Thymus (tissue), 11 donors: Measurements from ENCODE around the gene TPO. TPM values are rescaled to one million over a fixed set of nuclear protein-coding genes. Genes with fewer than 3 reads are reported as not detected.
"Not testable (repeated sequence)": the region's sequence is repeated elsewhere in the genome, so short reads cannot be mapped to it uniquely, and the experiment has no call there.

Experiments used
- DNase-seq, 9 donors: peaks; one replicate each; pipeline ENCODE4 v3.0.0-alpha.2; 2013; ENCODE audit warnings: low spot score in 9 of 9, low read depth in 6 of 9, missing footprints in 1 of 9
- H3K27ac ChIP-seq, 2 donors: one replicate each; pipeline ENCODE4 v1.5.1; 2013; ENCODE audit warnings: control low read depth in 1 of 2, low read depth in 1 of 2, low read length in 1 of 2, mild to moderate bottlenecking in 1 of 2, moderate library complexity in 1 of 2
- H3K27me3 ChIP-seq, 2 donors: one replicate each; pipeline ENCODE4 v1.5.1; 2013; ENCODE audit warnings: low read length in 1 of 2; ENCODE audit not compliant: control insufficient read depth in 2 of 2, insufficient read depth in 1 of 2
- H3K36me3 ChIP-seq, 2 donors: one replicate each; pipeline ENCODE4 v1.5.1; 2013; ENCODE audit warnings: low read length in 1 of 2, mild to moderate bottlenecking in 1 of 2, moderate library complexity in 1 of 2; ENCODE audit not compliant: control insufficient read depth in 2 of 2, insufficient read depth in 2 of 2
- H3K4me1 ChIP-seq, 2 donors: one replicate each; pipeline ENCODE4 v1.5.1; 2013; ENCODE audit warnings: low read length in 2 of 2; ENCODE audit not compliant: control insufficient read depth in 2 of 2, insufficient read depth in 2 of 2
- H3K4me3 ChIP-seq, 2 donors: one replicate each; pipeline ENCODE4 v1.5.1; 2013; ENCODE audit warnings: low read length in 2 of 2, control low read depth in 1 of 2, mild to moderate bottlenecking in 1 of 2
- H3K9me3 ChIP-seq, 2 donors: one replicate each; pipeline ENCODE4 v1.5.1; 2013; ENCODE audit warnings: low read length in 1 of 2, mild to moderate bottlenecking in 1 of 2; ENCODE audit not compliant: control insufficient read depth in 2 of 2, insufficient read depth in 1 of 2
- WGBS: extraction: QIAGEN DNeasy Blood & Tissue Kit; methylation state at CpG from one replicate; pipeline ENCODE4 v1.1.7; 2013; 5-methylcytosine and 5-hydroxymethylcytosine counted together
- polyA plus RNA-seq: library from polyadenylated mRNA; stranded (reverse); fragments of 200-250 nt; gene quantifications from one replicate; pipeline ENCODE4 v1.2.3, GENCODE V29; 2013
- total RNA-seq: library from RNA; stranded (reverse); fragments of 120-200 nt; gene quantifications from one replicate; pipeline ENCODE4 v1.2.4, GENCODE V29; 2013
- donor health status: healthy.

The TPO gene
- total and polyA plus RNA-seq, 2 donors = 0.05 to 2.0 TPM

DNA sequence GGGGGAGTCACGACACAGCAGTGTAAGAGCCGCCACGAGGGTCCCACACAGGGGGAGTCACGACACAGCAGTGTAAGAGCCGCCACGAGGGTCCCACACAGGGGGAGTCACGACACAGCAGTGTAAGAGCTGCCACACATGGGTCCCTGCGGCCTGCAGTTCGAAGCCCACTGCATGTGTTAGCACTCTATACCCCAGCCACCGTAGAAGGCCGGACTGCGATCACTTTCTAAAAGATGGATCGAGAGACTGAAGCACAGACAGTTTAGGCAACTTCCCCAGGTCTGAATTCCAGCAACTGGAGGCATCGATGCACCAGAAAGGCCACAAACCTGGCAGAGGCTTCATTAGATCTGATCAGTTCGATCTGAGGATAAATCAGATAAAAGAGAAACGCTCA lies 77.1 kb downstream of the TPO start:
- not testable (repeated sequence) for DNase-seq, H3K36me3 ChIP-seq, H3K4me3 ChIP-seq, H3K9me3 ChIP-seq, H3K27me3 ChIP-seq, H3K27ac ChIP-seq
- 92% methylated on average over 16 of the region's 16 CpGs for WGBS
- H3K4me1 ChIP-seq = peaks cover 0 to 25% of the 10 kb centered on the region in 2 donors

DNA sequence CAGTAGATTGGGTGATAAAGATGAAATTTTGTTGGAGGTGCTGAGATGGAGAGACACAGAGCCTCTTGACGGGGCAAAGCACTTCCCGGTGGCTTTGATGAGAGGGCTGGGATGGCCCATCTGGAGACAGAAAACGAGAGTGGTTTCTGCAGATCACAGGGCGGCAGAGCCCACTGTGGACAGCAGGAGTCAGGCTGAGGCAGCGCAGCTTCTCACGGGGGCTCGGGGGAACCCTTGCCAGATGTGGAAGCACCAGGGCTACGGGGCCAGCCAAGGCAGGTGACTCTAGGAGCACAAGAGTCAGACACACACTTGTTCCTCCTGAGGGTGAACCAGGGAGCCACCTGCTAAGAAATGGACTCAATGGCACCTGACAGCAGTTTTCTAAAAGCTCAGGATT lies 78.5 kb downstream of the TPO start:
- DNase-seq = peak in 2 of 9 donors; percentile 10 to 33
- Histone ChIP-seq H3K27ac (no peak overlapping the region), H3K4me1 (peaks cover 0 to 35% of the 10 kb centered on the region in 2 donors), H3K27me3 (no peaks in the 10 kb centered on the region), H3K4me3 (no peak overlapping the region), H3K36me3 (no peaks in the 10 kb centered on the region), H3K9me3 (peaks cover 0 to 4% of the 10 kb centered on the region in 2 donors)
- WGBS = 87% methylated on average over 8 of the region's 8 CpGs

GRCh38 chr2:1492231-1492630 lies 79.0 kb downstream of the TPO start:
- DNase-seq, H3K27ac ChIP-seq, H3K9me3 ChIP-seq, H3K4me3 ChIP-seq, H3K36me3 ChIP-seq, H3K27me3 ChIP-seq: not testable (repeated sequence)
- H3K4me1 ChIP-seq = peaks cover 0 to 37% of the 10 kb centered on the region in 2 donors
- 96% methylated on average over 9 of the region's 9 CpGs for WGBS

- DNase-seq = no peak
- no peaks in the 10 kb centered on the region for H3K36me3 ChIP-seq
- 92% methylated on average over 15 of the region's 15 CpGs for WGBS
- peaks cover 0 to 4% of the 10 kb centered on the region in 2 donors for H3K9me3 ChIP-seq
- H3K27me3 ChIP-seq = no peaks in the 10 kb centered on the region
- no peak overlapping the region for H3K27ac ChIP-seq
- H3K4me3 ChIP-seq = no peak overlapping the region
- peaks cover 0 to 40% of the 10 kb centered on the region in 2 donors for H3K4me1 ChIP-seq
These were observed 79.6 kb downstream of the TPO start for GRCh38 chr2:1492711-1493430.

DNA sequence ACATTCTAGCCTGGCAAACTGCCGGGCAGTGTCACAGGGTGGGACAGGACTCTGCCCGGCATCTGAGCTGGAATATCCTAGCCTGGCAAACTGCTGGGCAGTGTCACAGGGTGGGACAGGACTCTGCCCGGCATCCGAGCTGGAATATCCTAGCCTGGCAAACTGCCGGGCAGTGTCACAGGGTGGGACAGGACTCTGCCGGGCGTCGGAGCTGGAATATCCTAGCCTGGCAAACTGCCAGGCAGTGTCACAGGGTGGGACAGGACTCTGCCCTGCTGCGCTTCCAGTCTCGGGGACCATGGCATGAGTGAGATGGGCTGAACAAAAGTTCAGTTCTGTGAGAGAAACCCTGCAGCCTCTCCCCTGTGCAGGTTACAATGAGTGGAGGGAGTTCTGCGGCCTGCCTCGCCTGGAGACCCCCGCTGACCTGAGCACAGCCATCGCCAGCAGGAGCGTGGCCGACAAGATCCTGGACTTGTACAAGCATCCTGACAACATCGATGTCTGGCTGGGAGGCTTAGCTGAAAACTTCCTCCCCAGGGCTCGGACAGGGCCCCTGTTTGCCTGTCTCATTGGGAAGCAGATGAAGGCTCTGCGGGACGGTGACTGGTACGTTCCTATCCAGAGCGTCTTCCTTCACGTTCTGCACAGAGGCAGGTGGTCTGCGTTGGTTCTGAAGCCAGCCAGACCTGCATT lies 80.3 kb downstream of the TPO start:
- Histone ChIP-seq H3K36me3 (no peaks in the 10 kb centered on the region), H3K27me3 (no peaks in the 10 kb centered on the region), H3K4me3 (no peak overlapping the region), H3K9me3 (peaks cover 0 to 4% of the 10 kb centered on the region in 2 donors), H3K4me1 (peaks cover 0 to 44% of the 10 kb centered on the region in 2 donors), H3K27ac (no peak overlapping the region)
- WGBS = 85% methylated on average over 24 of the region's 24 CpGs
- DNase-seq = no peak

DNA sequence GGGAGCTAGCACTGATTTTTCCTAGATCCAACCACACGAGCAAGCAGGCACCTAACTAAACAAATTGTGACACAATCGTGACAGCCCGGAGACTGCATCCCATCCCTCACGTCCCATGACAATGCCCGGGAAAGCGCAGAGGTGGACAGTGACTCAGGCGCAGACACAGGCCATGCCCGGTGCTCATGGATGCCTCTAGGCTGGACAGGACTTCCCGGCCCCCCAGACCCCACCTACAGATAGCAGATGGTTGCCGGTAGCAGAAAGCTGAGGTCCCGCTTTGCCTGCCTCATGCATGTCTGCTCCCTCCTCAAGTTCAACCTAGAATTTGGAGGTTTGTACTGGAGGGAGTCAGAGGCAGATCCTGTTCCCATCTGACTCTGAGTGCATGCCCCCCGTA lies 81.0 kb downstream of the TPO start:
- WGBS = 90% methylated on average over 12 of the region's 12 CpGs
- no peak for DNase-seq

DNA sequence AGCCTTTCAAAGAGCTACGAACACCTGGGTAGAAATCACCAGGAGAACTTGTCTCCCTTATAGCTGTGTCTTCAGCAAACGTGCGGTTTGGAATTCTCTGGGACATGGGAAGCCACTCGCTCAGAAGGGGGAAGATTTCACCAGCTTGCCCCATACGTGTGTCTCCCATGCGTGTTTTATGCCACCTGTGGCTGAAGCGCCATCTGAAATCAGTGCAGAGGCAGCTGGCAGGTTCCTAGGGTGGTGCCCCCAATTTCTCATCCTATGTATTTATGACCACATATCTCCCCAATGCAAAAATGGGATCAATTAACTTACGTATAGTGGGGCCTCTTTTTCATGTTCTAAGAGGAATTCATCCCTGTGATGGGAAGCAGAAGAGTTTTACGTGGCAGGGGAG lies 81.6 kb downstream of the TPO start:
- Histone ChIP-seq H3K27ac (no peak overlapping the region), H3K36me3 (no peaks in the 10 kb centered on the region), H3K9me3 (no peaks in the 10 kb centered on the region), H3K4me1 (peaks cover 0 to 52% of the 10 kb centered on the region in 2 donors), H3K27me3 (no peaks in the 10 kb centered on the region), H3K4me3 (no peak overlapping the region)
- WGBS = 93% methylated on average over 9 of the region's 9 CpGs
- no peak for DNase-seq

More for the DNA sequence above, 81.0 kb downstream of the TPO start:
- Histone ChIP-seq H3K9me3 (no peaks in the 10 kb centered on the region), H3K36me3 (no peaks in the 10 kb centered on the region), H3K27ac (no peak overlapping the region), H3K27me3 (no peaks in the 10 kb centered on the region), H3K4me3 (no peak overlapping the region), H3K4me1 (peaks cover 0 to 47% of the 10 kb centered on the region in 2 donors)

DNA sequence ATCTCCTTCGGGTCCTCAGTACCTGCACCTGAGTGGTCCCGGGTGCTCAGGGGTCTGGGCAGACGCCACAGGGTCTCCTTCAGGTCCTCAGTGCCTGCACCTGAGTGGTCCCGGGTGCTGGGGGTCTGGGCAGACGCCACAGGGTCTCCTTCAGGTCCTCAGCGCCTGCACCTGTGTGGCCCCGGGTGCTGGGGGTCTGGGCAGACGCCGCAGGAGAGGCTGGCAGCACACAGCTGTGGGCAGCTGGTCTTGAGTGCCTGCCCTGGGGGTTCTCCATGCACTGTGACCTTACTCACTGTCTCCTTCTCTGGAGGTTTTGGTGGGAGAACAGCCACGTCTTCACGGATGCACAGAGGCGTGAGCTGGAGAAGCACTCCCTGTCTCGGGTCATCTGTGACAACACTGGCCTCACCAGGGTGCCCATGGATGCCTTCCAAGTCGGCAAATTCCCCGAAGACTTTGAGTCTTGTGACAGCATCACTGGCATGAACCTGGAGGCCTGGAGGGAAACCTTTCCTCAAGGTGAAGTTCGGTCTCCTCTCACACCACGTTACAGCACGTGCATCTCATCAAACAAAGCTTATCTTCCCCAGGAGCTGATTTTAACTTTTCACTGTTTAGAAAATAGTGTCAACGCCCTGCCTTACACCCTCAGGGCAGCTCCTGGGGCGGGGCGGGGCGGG lies 82.6 kb downstream of the TPO start:
- H3K4me3 ChIP-seq = no peak overlapping the region
- no peaks in the 10 kb centered on the region for H3K27me3 ChIP-seq
- H3K9me3 ChIP-seq = no peaks in the 10 kb centered on the region
- H3K36me3 ChIP-seq = no peaks in the 10 kb centered on the region
- 90% methylated on average over 22 of the region's 22 CpGs for WGBS
- no peak overlapping the region for H3K27ac ChIP-seq
- DNase-seq = no peak
- H3K4me1 ChIP-seq = peaks cover 0 to 52% of the 10 kb centered on the region in 2 donors

DNA sequence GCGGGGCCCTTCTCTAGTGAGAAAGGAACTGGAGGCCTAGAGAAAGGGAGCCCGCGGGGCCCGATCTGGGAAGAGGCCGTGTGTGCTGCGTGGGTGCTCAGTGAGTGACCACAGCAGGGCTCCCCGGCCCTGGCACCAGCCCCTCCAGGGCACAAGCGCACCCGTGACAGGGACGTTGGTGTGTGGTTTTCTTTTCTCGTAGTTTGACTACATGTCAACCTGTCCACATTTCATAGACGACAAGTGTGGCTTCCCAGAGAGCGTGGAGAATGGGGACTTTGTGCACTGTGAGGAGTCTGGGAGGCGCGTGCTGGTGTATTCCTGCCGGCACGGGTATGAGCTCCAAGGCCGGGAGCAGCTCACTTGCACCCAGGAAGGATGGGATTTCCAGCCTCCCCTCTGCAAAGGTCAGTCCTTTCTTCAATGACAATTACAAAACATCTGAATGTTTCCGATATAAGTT lies 83.1 kb downstream of the TPO start:
- DNase-seq = no peak
- Histone ChIP-seq H3K36me3 (no peaks in the 10 kb centered on the region), H3K9me3 (no peaks in the 10 kb centered on the region), H3K27ac (no peak overlapping the region), H3K27me3 (no peaks in the 10 kb centered on the region), H3K4me3 (no peak overlapping the region), H3K4me1 (peaks cover 0 to 52% of the 10 kb centered on the region in 2 donors)
- whole genome bisulfite sequencing = 88% methylated on average over 19 of the region's 19 CpGs
